Midbrain (tissue), 1 donor: ENCODE results near the gene EFCAB6.

Source experiments
- DNase-seq: peaks from one replicate; lab custom pipeline; 2025; lab: John Stamatoyannopoulos, UW

EFCAB6 gene

DNA sequence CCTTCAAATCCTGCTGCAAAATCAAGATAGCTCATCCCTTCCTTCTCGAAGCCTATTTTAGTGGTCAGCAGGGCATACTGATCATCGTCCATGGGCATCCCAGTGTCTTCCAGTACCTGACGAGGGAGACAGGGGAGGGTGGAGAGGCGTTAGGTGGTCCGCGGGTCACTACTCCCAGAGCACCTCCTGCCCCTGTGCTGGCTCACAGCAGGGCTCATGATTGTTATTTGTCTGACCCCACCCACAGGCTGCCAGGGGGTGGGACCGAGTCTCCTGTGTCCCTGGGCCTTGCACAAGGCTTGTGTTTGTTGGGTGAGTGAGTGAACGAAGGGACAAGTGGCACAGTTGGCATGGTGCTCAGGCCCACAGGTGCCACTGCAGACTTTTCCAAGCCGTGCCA is 177.0 kb downstream of the EFCAB6 start:
- no peak for DNase-seq

DNA sequence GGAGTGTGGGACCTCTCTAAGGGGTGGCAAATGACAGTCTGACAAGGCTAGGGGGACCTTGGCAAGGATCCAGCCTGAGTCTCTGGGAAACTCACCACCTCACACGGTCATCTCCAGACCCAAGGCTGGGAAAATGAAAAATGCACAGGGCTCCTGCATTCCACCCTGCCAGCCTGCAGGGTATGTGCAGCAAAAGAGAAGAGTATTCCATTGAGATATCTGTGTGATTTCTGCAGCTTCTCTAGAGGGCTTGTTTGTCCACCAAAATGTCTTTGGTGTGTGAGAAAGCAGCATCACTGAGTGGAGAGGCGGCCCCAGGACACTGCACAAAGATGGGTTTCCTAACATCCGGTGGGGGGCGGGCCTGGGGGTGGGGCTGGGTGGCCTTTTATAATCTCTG is 177.8 kb downstream of the EFCAB6 start:
- no peak for DNase-seq

DNA sequence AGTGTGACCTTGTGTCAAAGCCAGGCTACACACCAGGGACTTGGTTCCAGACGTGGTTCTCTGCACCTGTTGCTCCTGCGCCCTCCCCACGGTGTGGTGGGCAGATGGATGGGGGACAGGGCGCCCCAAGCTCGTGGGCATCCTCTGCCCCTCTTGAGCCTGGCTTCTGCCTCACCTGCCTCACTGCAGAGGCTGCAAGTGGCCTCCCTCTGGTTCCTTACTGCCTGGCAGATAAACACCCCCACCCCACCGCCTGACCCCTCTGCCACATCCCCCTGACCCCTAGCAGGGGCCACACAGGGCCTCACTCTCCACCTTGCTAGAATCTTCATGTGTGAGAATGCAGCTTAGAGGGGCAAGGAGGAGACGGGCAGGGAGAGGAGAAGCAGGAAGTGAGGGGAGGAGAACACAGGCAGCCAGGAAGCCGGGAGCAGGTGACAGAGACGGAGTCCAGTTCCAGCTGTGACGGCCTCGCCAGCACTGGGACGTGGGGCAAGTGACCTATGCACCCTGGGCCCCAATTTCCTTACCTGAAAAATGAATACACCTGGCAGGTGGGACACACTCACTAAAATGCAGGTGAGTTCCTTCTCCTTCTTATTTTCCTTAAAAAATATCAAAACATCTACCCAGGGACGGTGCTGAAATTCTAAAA is 178.3 kb downstream of the EFCAB6 start:
- DNase-seq = no peak

DNA sequence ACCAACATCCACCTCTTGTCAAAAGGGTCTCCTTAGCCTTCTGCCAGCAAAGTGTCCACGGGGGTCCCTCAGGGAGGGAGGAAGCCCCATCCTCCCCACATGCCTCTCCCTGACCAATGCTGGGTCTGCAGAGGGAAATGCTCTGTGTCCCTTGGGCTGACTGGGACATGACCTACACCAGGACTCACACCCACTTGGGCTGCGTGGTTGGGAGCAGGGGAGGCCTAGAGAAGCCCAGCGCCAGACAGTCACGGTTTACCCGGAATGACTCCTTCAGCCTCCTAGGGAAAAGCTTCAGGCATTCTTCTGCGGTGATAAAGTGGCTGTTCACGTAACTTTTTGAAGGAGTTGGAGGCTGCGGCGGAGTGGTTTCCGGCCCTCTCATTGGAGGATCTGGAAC is 180.3 kb downstream of the EFCAB6 start:
- no peak for DNase-seq

DNA sequence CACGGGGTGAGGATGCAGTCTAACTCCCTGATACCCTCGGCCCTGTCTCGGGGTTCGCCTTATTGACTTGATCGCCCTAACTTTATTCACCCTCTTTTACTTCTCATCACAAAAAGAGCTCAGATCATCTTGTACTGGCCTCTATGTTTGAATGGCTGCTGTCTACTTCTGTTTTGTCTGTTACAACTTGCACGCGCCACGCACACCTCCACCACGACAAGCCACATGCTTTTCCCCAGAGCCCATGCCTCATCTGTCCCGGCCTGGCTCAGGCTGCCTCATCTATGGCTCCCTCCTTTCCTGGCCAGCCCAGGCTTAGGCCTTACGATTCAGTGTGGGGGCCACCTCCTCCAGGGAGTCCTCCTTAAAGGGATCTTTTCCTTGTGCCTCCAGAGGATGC is 180.9 kb downstream of the EFCAB6 start:
- no peak for DNase-seq

DNA sequence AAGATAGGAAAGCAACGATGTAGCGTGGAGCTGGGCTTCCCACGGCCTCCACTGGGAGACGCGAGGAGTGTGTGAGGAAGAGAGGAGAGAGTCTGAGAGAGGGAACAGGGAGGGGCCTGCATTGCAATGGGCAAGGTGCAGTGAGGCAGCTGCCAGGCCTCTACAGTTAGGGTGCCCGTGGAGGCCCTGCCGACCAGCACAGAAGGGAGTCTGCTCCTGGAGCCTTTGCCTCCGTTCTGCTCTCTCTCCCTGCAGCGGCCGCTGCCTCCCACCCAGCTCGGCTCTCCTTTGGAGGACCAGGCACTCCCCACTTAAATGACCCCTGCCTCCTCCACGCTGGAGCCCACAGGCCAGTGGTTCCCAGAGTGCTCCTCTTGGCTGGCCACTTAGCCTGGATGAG is 181.7 kb downstream of the EFCAB6 start:
- no peak for DNase-seq

DNA sequence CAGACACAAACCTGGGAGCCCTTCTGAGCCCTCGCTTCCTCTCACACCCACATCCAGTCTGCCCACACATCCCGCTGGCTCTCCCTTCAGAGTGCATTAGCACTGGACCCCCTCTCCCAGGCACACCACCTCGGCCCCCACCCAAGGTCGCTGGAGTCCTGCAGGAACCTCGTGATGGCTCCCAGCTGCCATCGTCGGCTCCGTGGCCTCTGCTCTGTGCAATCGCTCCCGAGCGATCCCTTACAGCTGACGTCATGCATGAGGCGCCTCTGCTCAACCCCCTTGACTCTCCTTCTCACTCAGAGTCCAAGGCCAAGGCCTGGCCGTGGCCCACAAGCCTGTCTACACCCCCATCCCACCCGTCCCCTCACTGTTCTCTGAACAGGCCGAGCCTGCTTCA is 183.9 kb downstream of the EFCAB6 start:
- DNase-seq = no peak

DNA sequence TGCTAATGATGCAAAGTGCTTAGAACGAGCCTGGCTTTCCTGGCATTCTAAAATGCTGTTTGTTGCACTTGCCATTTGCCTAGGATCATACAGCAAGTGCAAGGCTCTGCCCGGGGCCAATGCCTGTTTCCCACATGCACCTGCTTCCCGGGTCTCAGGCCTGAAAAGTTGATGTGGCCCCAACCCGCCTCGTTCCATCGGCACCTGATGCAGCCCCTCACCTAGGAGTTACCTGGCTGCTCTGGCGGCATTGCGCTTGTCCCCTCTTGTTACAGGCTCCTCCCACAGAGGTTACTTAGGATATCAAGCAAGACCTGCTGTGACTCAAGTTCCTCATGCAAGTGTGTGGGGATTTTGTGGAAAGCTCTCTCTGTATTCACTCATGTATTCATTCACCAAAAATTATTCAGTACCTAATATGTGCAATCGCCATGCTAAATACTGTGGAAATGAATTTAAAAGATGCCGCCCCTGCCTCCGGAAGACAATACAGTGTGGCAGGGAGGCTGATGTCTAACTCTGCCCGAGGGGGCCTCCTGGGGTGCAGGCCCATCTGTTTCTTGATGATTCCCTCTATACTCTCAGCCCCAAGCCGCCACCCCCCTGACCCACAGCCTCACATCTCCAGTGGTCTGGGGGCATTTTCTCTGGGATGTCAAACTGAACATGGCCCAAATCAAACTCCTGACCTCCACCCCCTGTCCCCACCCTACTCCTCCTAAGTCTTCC is 184.5 kb downstream of the EFCAB6 start:
- no peak for DNase-seq

DNA sequence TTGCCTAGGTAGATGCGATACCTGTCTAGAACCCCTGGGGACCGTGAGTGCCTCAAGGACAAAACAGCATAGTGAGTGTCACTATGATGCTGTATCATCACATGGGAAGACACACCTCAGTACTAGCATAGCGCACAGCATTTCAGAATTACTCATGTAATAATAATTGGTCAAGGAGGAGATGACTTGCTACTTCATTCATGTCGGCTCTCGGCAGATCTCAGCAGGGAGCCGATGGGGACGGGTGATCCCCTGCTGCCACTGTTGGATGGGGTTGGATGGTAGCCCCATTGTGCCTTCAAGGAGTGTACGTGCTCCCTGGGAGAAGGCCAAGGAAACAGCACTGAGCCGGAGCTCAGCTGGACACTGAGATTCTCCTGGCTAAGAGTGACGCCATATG is 186.9 kb downstream of the EFCAB6 start:
- no peak for DNase-seq

DNA sequence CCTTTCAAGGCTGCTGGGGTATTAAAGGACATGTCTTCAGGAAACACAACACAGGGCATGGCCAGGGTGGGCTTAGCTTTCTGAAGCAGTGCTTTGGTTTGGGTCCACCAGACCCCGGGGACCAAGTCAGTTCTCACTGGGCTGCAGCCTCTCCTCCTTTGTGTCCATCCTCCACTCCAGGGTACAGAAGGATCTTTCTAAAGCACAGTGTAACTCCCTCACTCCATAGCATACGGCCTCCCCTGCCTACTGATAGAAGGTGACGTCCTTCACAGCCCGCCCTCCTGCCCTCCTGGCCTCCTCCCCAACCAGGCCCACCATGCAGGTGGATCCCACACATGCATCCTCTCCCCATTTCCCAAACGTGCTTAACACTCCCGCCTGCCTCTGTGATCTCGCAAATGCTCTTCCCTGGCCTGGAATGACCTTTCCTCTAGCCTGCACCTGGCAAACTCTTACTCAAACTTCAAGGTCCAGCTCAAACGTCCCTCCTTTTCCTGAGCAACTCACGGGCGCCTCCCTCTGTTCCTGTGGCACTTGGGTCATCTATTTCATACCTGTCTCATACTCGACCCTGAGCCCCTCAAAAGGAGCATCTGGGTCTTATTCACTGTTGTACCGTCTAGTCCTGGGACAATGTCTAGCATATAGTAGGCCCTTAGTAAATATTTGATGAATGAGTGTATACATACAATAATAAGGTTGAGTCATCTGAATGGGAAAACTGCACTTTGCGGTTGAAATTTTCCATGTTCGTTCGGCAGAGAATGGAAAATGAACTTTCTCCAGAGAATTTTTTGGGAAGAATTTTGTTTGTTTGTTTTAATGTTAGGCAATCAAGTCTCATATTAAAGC is 187.7 kb downstream of the EFCAB6 start:
- DNase-seq = no peak

DNA sequence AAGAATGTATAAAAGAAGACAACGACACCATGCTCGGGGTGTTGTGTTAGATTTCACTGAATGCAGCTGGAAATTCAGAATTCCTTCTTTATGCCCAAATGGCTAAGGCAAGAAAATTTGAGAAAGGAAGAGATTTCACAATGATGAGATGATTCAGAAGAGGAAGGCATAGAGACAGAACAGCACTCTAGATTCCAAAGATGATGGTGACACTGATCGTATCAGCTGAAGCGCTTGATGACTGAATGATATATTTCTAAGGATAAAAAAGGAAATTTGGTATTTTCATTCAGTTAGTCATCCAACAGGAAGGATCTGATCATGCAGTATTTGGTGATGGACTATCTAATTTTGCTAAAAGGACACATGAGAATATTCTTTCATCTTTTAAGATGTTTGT is 189.2 kb downstream of the EFCAB6 start:
- no peak for DNase-seq

DNA sequence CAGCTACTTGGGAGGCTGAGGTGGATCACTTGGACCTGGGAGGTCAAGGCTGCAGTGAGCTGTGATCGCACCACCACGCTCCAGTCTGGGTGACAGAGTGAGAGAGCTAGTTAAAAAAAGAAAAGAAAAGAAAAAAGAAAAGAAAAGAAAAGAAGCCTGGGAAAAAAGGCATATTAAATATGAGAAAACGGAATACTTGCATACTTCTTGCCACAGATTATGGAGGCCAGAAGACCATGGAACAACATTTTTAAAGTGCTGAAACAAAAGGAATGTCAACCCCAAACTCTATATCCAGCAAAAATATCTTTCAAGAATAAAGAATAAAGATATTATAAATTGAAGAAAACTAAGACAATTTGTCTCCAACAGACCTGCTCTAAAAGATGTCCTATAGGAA is 191.9 kb downstream of the EFCAB6 start:
- no peak for DNase-seq

DNA sequence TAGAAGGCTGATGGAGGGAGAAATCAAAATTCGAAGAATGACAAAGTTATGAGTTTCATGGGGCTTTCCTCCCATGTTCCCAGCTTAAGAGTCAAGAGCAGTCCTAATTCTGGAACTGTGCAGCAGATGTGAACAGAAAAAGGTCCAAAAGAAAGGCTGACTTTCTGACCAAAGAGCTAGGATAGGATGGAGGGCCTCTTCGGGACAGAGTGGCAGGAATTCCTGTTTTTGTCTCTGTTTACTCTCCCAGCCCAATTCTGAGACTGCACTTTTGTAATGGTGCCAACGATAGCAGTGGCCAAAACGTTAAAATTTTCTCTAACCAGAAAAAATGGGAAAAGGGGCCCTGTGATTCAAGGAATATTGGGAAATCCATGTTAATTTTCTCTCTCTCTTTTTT is 193.6 kb downstream of the EFCAB6 start:
- DNase-seq = no peak

DNA sequence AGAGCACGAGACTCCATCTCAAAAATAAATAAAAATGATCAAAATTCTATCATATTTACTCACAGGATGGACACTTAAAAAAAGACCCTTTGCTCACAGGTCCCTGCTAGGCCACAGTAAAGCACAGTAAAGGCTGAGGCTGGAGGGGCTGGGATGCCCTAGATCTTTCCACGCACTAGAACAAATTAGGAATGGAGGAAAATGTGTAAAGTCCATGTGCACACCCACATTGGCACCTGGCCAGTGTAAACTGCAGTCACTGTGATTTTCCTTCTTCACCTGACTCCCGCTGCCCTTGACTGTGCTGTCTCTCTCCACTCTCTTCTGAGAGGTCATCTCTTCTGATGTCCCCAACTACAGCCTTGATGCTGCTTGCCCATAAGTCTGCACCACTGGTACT is 195.5 kb downstream of the EFCAB6 start:
- DNase-seq = no peak

DNA sequence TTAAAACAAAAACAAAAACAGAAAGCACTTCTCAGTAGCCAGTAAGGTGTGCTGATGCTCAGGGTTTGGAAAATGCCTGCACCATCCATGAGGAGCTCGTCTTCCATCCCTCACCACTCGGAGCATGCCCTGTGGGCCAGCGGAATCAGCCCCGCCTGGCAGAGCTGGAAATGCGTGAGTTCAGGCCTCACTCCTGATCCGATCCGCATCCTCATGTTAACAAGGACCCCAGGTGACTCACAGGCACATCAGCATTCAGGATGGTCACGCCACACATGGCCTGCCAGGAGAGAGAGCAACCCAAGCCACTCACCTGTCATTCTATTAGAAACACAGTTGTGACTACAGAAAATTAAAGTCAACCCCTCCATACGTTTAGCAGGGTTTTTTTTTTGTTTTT is 211.8 kb downstream of the EFCAB6 start:
- DNase-seq = no peak

DNA sequence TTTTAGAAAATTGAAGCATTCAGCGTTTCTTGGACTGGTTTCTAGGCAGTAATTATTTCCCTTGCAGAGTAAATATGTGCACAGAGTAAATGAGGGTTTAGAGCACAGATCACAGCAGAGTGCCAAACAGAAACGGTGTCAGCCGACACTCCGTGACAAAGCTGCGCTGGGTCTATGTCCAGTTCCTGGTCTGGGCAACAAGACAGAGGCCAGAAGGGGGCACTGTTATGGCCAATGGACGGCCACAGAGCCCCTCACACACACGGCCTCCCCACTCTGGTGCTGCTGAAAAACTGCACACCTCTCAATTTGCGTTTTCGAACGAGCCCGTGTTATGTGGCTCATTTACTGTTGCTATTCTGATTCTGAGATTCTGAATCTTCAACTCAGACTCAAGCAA is 219.6 kb downstream of the EFCAB6 start:
- peak; percentile 12 for DNase-seq

DNA sequence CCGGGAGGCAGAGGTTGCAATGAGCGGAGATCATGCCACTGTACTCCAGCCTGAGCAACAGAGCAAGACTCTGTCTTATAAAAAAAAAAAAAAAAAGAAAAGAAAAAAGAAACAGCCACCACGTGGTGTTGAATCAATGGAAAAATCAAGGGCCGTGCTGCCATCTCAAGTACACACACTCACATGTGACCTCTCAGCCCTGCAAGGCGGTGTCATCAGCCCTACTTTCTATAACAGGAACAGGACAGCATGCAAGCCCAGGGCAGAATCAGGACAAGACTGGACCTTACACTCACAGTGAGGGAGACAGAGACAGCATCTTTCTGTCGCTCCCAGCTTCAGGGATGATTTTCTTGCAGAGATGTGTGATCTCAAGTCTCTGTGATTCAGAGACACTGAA is 220.7 kb downstream of the EFCAB6 start:
- no peak for DNase-seq

DNA sequence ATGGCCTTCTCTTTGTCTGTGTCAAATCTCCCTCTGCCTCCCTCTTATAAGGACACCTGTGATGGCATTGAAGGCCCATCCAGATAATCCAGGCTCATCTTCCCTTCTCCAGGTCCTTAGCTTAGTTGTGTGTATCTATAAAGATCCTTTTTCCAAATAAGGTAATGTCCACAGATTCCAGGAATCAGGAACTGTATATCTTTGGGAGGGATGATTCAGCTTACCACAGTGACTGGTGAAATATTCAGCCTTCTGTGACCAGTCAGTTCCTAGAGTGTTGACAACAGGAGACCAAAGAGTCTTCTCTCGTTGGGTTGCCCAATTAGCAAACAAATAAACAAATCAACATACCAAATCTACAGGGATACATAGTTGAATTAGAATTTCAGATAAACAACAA is 224.5 kb downstream of the EFCAB6 start:
- no peak for DNase-seq

DNA sequence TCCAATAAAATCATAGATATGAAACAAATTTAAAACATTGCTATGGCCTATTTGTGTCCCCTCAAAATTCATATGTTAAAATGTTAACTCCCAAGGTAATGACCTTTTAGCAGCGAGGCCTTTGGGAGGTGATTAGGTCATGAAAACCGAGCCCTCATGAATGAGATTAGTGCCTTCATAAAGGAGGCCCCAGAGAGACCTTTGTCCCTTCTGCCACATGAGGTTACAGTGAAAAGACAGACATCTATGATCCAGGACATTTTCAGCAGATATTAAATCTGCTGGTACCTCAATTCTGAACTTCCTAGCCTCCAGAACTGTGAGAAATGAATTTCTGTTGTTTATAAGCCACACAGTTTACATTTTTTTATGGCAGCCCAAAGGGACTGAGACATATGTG is 228.6 kb downstream of the EFCAB6 start:
- no peak for DNase-seq

DNA sequence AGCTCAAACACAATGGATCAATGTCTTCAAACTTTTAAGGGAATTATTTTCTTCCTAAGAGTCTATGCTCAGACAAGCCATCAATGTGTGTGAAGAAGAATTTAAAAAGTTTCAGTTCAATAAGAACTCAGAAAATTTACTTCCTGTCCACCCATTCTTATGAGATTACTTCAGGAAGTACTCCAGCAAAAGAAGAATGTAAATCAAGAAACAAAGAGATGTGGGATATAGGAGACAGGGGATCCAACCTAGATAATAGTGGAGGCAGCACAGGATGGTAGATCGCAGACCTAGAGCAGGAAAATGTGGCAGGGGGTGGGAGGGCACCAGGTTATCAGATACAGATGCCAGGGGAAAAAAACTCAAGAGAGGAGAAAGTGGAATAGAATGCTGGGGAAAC is 229.7 kb downstream of the EFCAB6 start:
- no peak for DNase-seq

DNA sequence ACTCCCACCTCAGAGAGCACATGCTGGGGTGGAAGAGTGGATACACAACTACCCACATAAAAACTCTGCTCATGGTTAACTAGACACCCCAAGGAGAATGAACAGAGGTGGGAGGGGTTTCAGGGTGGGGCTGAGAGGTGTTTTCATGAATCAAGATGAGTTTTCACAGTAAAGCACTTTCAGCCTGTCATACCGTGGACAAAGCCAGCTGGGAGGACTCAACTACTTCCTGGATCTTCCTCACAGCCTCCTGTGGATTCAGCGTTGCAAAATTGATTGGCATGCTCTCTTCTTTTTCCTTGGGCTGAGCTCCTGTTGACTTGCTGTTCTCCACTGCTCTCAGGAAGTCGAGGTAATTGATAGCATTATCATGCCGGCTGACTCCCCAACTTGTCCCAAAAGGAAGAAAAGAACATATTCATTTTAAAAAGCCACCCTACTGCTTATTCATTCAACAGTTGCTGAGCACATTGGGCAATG is 231.8 kb downstream of the EFCAB6 start:
- DNase-seq = no peak

DNA sequence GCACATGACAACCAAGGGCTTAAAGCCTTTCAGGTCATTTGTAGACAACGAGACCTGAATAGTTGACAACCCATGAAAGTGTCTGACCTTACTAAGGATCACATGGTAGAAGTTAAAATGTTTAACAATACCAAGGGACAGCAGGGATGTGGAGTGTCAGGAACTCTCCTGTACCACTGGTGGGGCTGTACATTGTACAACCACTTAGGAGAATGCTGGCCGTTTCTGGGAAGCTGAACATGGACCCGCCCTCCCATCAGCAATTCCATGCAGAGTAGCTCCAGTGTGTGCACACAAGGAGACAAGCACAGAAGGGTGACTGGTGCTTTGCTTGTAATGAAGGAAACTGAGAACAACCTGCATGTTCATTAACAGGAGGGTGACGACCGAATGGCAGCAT is 237.4 kb downstream of the EFCAB6 start:
- no peak for DNase-seq

DNA sequence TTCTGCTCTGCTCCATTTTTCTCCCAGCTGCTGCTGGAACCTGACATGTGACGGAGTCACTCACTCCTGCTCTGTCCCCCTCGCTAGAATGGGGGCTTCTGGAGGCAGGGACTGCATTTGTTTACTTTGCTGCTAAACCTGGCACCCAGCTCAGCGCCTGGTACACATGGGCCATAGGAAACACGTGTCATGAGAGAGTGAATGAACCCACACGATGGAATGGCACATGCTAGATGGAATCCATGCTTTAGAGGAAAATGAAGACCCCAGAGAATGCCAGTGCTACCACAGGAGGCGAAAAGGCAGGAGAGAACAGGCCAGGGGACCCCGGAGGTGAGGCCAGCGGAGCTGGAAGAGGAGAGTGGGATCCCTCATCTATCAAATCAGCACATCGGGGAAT is 239.4 kb downstream of the EFCAB6 start:
- DNase-seq = no peak
